Measurements from ENCODE around the gene HPD.

DNA sequence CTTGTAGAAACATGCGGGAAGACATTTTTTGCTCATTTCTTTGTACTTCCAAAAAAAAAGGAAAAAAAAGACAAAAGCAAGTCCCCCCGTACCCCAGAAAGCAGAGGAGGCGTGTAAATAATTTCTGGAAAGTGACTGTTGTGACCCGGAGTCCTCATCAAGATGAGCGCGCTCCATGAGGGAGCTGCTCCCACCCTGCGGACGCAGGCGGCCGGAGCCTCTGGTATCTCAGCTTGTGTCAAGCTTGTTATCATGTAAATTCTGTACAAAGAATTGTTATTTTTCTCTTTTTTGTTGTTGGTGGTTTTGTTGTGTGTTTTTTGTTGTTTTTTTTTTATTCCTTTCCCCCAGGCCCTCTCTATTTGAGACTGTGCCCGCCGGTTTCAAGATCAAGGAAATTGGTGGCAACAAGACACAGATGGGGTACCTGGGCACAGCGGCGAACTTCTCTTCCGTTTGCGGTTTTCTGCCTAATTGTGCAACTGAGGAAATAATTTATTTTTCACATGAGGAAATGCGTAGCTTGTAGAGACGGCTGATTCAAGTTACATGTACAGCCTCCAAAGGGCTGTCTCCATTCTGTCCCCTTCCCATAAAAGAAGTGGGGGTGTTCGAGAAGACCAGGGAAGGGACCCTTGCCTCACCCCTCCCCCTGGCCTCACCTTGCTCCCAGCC lies 27.0 kb downstream of the HPD start:
- TF ChIP-seq, protein P1, sequence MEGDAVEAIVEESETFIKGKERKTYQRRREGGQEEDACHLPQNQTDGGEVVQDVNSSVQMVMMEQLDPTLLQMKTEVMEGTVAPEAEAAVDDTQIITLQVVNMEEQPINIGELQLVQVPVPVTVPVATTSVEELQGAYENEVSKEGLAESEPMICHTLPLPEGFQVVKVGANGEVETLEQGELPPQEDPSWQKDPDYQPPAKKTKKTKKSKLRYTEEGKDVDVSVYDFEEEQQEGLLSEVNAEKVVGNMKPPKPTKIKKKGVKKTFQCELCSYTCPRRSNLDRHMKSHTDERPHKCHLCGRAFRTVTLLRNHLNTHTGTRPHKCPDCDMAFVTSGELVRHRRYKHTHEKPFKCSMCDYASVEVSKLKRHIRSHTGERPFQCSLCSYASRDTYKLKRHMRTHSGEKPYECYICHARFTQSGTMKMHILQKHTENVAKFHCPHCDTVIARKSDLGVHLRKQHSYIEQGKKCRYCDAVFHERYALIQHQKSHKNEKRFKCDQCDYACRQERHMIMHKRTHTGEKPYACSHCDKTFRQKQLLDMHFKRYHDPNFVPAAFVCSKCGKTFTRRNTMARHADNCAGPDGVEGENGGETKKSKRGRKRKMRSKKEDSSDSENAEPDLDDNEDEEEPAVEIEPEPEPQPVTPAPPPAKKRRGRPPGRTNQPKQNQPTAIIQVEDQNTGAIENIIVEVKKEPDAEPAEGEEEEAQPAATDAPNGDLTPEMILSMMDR (IDR thresholded peaks at IDR 0.05) = no peak
- no peak for TF ChIP-seq POLR2AphosphoS5 (IDR thresholded peaks at IDR 0.05; ENCODE audit: low read depth, low read length)
- TF ChIP-seq TCF7L2 (IDR thresholded peaks at IDR 0.05; ENCODE audit: low read depth, low read length) = no peak
- no peak for TF ChIP-seq SIN3A (IDR thresholded peaks at IDR 0.05; ENCODE audit: borderline replicate concordance, insufficient read depth, low read depth, low read length)

All from Panc1 (cell line).